Nephron (organoid): Measurements from ENCODE around the gene ISYNA1.

ENCODE experiments used
- H3K27ac Mint-ChIP-seq, 3 experiments: 2 replicates each; pipeline ENCODE4 v1.8.0; 2020; ENCODE audit warnings: mixed read lengths in 3 of 3, mild to moderate bottlenecking in 2 of 3, moderate library complexity in 1 of 3
- H3K27me3 Mint-ChIP-seq: 2 replicates; pipeline ENCODE4 v1.8.0; 2021; ENCODE audit warnings: low read depth, mild to moderate bottlenecking, moderate library complexity, mixed read lengths
- H3K36me3 Mint-ChIP-seq: 2 replicates; pipeline ENCODE4 v1.8.0; 2020; ENCODE audit warnings: low read depth, mixed read lengths
- H3K4me1 Mint-ChIP-seq: 2 replicates; pipeline ENCODE4 v1.8.0; 2020; ENCODE audit warnings: mixed read lengths
- H3K4me3 Mint-ChIP-seq, 3 experiments: 2 replicates each; pipeline ENCODE4 v1.8.0; 2020; ENCODE audit warnings: mild to moderate bottlenecking in 3 of 3, mixed read lengths in 3 of 3, moderate library complexity in 2 of 3
- H3K9me3 Mint-ChIP-seq: 2 replicates; pipeline ENCODE4 v1.8.0; 2020; ENCODE audit warnings: mixed read lengths
- TF ChIP-seq, protein P1 (sequence below), 3 experiments: fragments of 200-600 bp; sonication (generic); IDR thresholded peaks; one replicate each; pipeline ENCODE4 v1.5.0; 2021; ENCODE audit warnings: antibody characterized with exemption in 3 of 3; ENCODE audit not compliant: unreplicated experiment in 3 of 3

Gene ISYNA1

GRCh38 chr19:18444513-18444912 is 6.6 kb upstream of the ISYNA1 start:
- Mint-ChIP-seq H3K27ac (peak overlapping the region; percentile 37 to 61 (median 56)), H3K4me1 (peaks cover 32% of the 10 kb centered on the region), H3K27me3 (no peaks in the 10 kb centered on the region), H3K9me3 (no peaks in the 10 kb centered on the region), H3K36me3 (peaks cover 14% of the 10 kb centered on the region), H3K4me3 (peak overlapping the region in 2 of 3 experiments; percentile 82 to 94)
- TF ChIP-seq, protein P1, sequence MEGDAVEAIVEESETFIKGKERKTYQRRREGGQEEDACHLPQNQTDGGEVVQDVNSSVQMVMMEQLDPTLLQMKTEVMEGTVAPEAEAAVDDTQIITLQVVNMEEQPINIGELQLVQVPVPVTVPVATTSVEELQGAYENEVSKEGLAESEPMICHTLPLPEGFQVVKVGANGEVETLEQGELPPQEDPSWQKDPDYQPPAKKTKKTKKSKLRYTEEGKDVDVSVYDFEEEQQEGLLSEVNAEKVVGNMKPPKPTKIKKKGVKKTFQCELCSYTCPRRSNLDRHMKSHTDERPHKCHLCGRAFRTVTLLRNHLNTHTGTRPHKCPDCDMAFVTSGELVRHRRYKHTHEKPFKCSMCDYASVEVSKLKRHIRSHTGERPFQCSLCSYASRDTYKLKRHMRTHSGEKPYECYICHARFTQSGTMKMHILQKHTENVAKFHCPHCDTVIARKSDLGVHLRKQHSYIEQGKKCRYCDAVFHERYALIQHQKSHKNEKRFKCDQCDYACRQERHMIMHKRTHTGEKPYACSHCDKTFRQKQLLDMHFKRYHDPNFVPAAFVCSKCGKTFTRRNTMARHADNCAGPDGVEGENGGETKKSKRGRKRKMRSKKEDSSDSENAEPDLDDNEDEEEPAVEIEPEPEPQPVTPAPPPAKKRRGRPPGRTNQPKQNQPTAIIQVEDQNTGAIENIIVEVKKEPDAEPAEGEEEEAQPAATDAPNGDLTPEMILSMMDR (IDR thresholded peaks at IDR 0.05; ENCODE audit: unreplicated experiment in 3 of 3) = no peak

DNA sequence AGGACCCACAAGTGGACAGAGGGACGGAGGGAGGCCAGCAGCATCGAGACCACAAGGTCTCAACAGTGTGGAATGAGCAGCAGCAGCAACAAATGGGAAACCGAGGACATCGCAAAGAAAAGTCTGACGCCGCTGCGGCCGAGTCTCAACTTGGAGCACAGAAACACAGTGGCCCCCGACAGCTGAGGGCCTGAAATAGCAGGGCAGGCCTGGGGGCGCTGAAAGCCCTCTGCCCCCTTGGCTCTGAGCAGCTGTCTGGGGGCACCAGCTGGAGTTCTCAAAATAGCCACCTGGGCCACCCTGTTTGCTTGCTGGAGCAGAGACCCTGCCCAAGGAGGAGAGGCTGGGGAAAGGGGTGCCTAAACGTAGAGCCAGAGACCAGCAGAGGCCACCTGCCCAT is 5.9 kb upstream of the ISYNA1 start:
- TF ChIP-seq, protein P1 (IDR thresholded peaks at IDR 0.05; ENCODE audit: unreplicated experiment in 3 of 3) = no peak
- H3K4me1 Mint-ChIP-seq = peaks cover 39% of the 10 kb centered on the region
- H3K27me3 Mint-ChIP-seq = no peaks in the 10 kb centered on the region
- no peaks in the 10 kb centered on the region for H3K9me3 Mint-ChIP-seq
- H3K27ac Mint-ChIP-seq = peak overlapping the region; percentile 37 to 61 (median 56)
- H3K36me3 Mint-ChIP-seq = peaks cover 13% of the 10 kb centered on the region
- H3K4me3 Mint-ChIP-seq = peak overlapping the region; percentile 54 to 94 (median 82)

GRCh38 chr19:18443406-18443805 is 5.5 kb upstream of the ISYNA1 start:
- peak overlapping the region; percentile 37 to 56 (median 45) for H3K27ac Mint-ChIP-seq
- TF ChIP-seq, protein P1 (IDR thresholded peaks at IDR 0.05; ENCODE audit: unreplicated experiment in 3 of 3) = no peak
- no peaks in the 10 kb centered on the region for H3K27me3 Mint-ChIP-seq
- H3K4me3 Mint-ChIP-seq = peak overlapping the region; percentile 54 to 94 (median 82)
- H3K9me3 Mint-ChIP-seq = no peaks in the 10 kb centered on the region
- peaks cover 41% of the 10 kb centered on the region for H3K4me1 Mint-ChIP-seq
- H3K36me3 Mint-ChIP-seq = peaks cover 9% of the 10 kb centered on the region

DNA sequence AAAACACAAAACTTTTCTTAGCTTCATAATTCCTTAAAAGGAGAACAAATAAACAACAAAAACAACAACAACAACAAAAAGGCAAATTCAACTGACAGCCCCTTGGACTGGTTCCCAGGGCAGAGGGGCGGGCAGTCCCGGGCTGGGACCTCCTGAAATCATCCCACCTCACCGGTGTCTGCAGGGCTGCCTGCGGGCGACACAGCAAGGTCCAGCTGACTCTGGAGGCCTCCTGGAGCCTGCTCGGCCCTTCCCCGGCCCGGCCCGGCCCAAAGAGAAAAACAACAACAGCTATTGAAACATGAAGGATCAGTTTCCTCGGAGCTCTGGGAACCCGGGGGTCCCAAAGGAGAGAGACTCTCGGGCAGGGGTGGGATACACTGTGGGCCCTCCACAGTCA is 5.0 kb upstream of the ISYNA1 start:
- TF ChIP-seq, protein P1 (IDR thresholded peaks at IDR 0.05; ENCODE audit: unreplicated experiment in 3 of 3) = no peak
- peaks cover 41% of the 10 kb centered on the region for H3K4me1 Mint-ChIP-seq
- H3K36me3 Mint-ChIP-seq = peaks cover 5% of the 10 kb centered on the region
- no peaks in the 10 kb centered on the region for H3K9me3 Mint-ChIP-seq
- peak overlapping the region; percentile 53 to 89 (median 87) for H3K27ac Mint-ChIP-seq
- H3K27me3 Mint-ChIP-seq = no peaks in the 10 kb centered on the region
- H3K4me3 Mint-ChIP-seq = peak overlapping the region; percentile 57 to 94 (median 82)

GRCh38 chr19:18441804-18442788 is 4.2 kb upstream of the ISYNA1 start:
- TF ChIP-seq, protein P1 (IDR thresholded peaks at IDR 0.05; ENCODE audit: unreplicated experiment in 3 of 3) = no peak
- Mint-ChIP-seq H3K4me1 (peaks cover 37% of the 10 kb centered on the region), H3K4me3 (peak overlapping the region; percentile 27 to 94 (median 82)), H3K36me3 (peaks cover 5% of the 10 kb centered on the region), H3K27me3 (no peaks in the 10 kb centered on the region), H3K27ac (peak overlapping the region; percentile 53 to 98 (median 89)), H3K9me3 (no peaks in the 10 kb centered on the region)
